Gastroesophageal sphincter (tissue), 4 donors: Measurements from ENCODE around the gene SF3B6. TPM values are rescaled to one million over a fixed set of nuclear protein-coding genes. Genes with fewer than 3 reads are reported as not detected.

Source experiments
- ATAC-seq: fragments of 150-250 bp; one replicate; pipeline ENCODE4 v1.9.1; 2016; ENCODE audit warnings: mild to moderate bottlenecking, moderate library complexity
- H3K27ac ChIP-seq, 4 donors: fragments of 200-600 bp; sonication (generic) in 3 of 4; 1 replicate in 3 of 4; 2 replicates in 1 of 4; pipeline ENCODE4 v1.5.1; 2016 to 2019
- H3K27me3 ChIP-seq: fragments of 200-600 bp; sonication (generic); one replicate; pipeline ENCODE4 v1.5.1; 2019
- H3K36me3 ChIP-seq, 2 donors: fragments of 200-600 bp; sonication (generic); one replicate each; pipeline ENCODE4 v1.5.1; 2019; ENCODE audit warnings: control low read depth in 1 of 2
- H3K4me1 ChIP-seq, 3 donors: fragments of 200-600 bp; sonication (generic); 1 replicate in 2 of 3; 2 replicates in 1 of 3; pipeline ENCODE4 v1.5.1; 2016 to 2019; ENCODE audit warnings: control low read depth in 2 of 3
- H3K4me3 ChIP-seq, 2 donors: fragments of 200-600 bp; sonication (generic); one replicate each; pipeline ENCODE4 v1.5.1; 2019; ENCODE audit warnings: mild to moderate bottlenecking in 1 of 2, moderate library complexity in 1 of 2
- H3K9me3 ChIP-seq, 3 donors: fragments of 200-600 bp; sonication (generic); one replicate each; pipeline ENCODE4 v1.5.1; 2017 to 2019; ENCODE audit warnings: control low read depth in 2 of 3
- CTCF ChIP-seq, 4 experiments: fragments of 200-600 bp in 2 of 4; fragments of 450-650 bp in 2 of 4; sonication (generic) in 1 of 4; IDR thresholded peaks; one replicate each; pipeline ENCODE4 v1.5.1; 2017 to 2019; ENCODE audit warnings: antibody characterized with exemption in 4 of 4, mild to moderate bottlenecking in 2 of 4, moderate library complexity in 2 of 4
- EP300 ChIP-seq: sonication (generic); formaldehyde crosslinking; IDR thresholded peaks from one replicate; pipeline ENCODE4 v1.6.1; 2017; ENCODE audit warnings: antibody characterized with exemption, mild to moderate bottlenecking
- POLR2A ChIP-seq, 2 donors: fragments of 450-650 bp; IDR thresholded peaks; one replicate each; pipeline ENCODE4 v1.6.1; 2017; ENCODE audit warnings: antibody characterized with exemption in 2 of 2, mild to moderate bottlenecking in 2 of 2, moderate library complexity in 1 of 2
- POLR2AphosphoS5 ChIP-seq: sonication (generic); formaldehyde crosslinking; IDR thresholded peaks from one replicate; pipeline ENCODE4 v1.6.1; 2017; ENCODE audit warnings: antibody characterized with exemption
- WGBS, 2 donors: methylation state at CpG; one replicate each; pipeline ENCODE4 v1.1.5; 2018; ENCODE audit warnings: low coverage in 1 of 2; 5-methylcytosine and 5-hydroxymethylcytosine counted together
- total RNA-seq, 4 donors: library from RNA; depleted of rRNA; stranded (reverse); fragments of >200 nt; gene quantifications; one replicate each; pipeline ENCODE4 v1.1.0, GENCODE V29; 2016

SF3B6 gene
- total RNA-seq, 4 donors from 2014 or later, result 96.8 to 128 (median 115) TPM

- H3K27ac ChIP-seq, result no peak overlapping the region
- no peak overlapping the region for H3K4me3 ChIP-seq
- H3K36me3 ChIP-seq, result peaks cover 0 to 41% of the 10 kb centered on the region in 2 donors
- no peaks in the 10 kb centered on the region for H3K9me3 ChIP-seq
- 75 to 78% methylated on average over 1 of the region's 1 CpG for WGBS, 2 donors
- TF ChIP-seq EP300 (no peak), CTCF (IDR thresholded peaks at IDR 0.05) (no peak), POLR2AphosphoS5 (no peak), POLR2A (IDR thresholded peaks at IDR 0.05) (no peak)
- H3K27me3 ChIP-seq, result no peaks in the 10 kb centered on the region
- H3K4me1 ChIP-seq, result peaks cover 0 to 24% (median 11%) of the 10 kb centered on the region in 3 donors
- no peak for ATAC-seq
Observed at GRCh38 chr2:24086241-24086640, 10.1 kb upstream of the SF3B6 start.

- Histone ChIP-seq H3K36me3 (peaks cover 0 to 49% of the 10 kb centered on the region in 2 donors), H3K4me3 (peak overlapping the region; percentile 42 to 63), H3K4me1 (peaks cover 0 to 24% (median 11%) of the 10 kb centered on the region in 3 donors), H3K27me3 (no peaks in the 10 kb centered on the region), H3K27ac (peak overlapping the region; percentile 51 to 96 (median 90)), H3K9me3 (no peaks in the 10 kb centered on the region)
- 0 to 5% methylated on average over 7 to 11 of the region's 11 CpGs for WGBS, 2 donors
- TF ChIP-seq POLR2AphosphoS5 (no peak), CTCF (IDR thresholded peaks at IDR 0.05) (no peak), EP300 (no peak), POLR2A (IDR thresholded peaks at IDR 0.05) (no peak)
- peak; percentile 20 for ATAC-seq
Observed at GRCh38 chr2:24085200-24085489, 9.0 kb upstream of the SF3B6 start.

- H3K4me3 ChIP-seq, result peak within 1 kb of the TSS; percentile 42 to 63
- H3K9me3 ChIP-seq, result no peaks in the 10 kb centered on the region
- peaks cover 0 to 55% of the 10 kb centered on the region in 2 donors for H3K36me3 ChIP-seq
- no peaks in the 10 kb centered on the region for H3K27me3 ChIP-seq
- WGBS, 2 donors, result 0 to 3% methylated on average over 4 to 6 of the region's 44 CpGs
- H3K27ac ChIP-seq, result peak within 1 kb of the TSS; percentile 51 to 96 (median 90)
- peak; percentile 96 for ATAC-seq
- TF ChIP-seq EP300 (no peak), POLR2A (IDR thresholded peaks at IDR 0.05) (peak; percentile 58 to 65), POLR2AphosphoS5 (peak; percentile 63), CTCF (IDR thresholded peaks at IDR 0.05) (peak; percentile 92 to 98 (median 96))
- peaks cover 0 to 24% (median 11%) of the 10 kb centered on the region in 3 donors for H3K4me1 ChIP-seq
Observed at GRCh38 chr2:24084386-24085199, 8.5 kb upstream of the SF3B6 start, which contains the start of gene TP53I3. TSS of gene TP53I3 (minus strand) at chr2:24084834. CDS start at chr2:24084326, 508 bp downstream.

- Histone ChIP-seq H3K27me3 (no peaks in the 10 kb centered on the region), H3K4me1 (peaks cover 0 to 24% (median 11%) of the 10 kb centered on the region in 3 donors), H3K4me3 (peak overlapping the region; percentile 42 to 63), H3K27ac (peak overlapping the region; percentile 47 to 96 (median 90)), H3K36me3 (peaks cover 0 to 61% of the 10 kb centered on the region in 2 donors), H3K9me3 (no peaks in the 10 kb centered on the region)
- 11% methylated on average over 3 of the region's 30 CpGs; no CpG with 5 or more reads in 1 of the 2 donors for WGBS, 2 donors
- peak; percentile 46 for ATAC-seq
- TF ChIP-seq CTCF (IDR thresholded peaks at IDR 0.05) (no peak), POLR2AphosphoS5 (no peak), EP300 (no peak), POLR2A (IDR thresholded peaks at IDR 0.05) (peak in 1 of 2 donors; percentile 5)
Observed at GRCh38 chr2:24083567-24084385, 7.7 kb upstream of the SF3B6 start.
